ENCODE measurements around the gene CCDC51. TPM values are rescaled to one million over a fixed set of nuclear protein-coding genes. Genes with fewer than 3 reads are reported as not detected.

The CCDC51 gene
- total and polyA plus RNA-seq, 2 experiments from 2014 or later, result 18.6 to 31.4 TPM

GRCh38 chr3:48409291-48410201, 30.4 kb downstream of the CCDC51 start:
- TF ChIP-seq CTCF (IDR thresholded peaks at IDR 0.05; ENCODE audit: low read depth, low read length), result no peak
- peaks cover 14% of the 10 kb centered on the region for H3K36me3 ChIP-seq
- DNase-seq (ENCODE audit: low read depth in 1 of 2, low spot score in 1 of 2), result no peak
- H3K4me1 ChIP-seq (ENCODE audit: low read depth), result no peaks in the 10 kb centered on the region
- H3K9me3 ChIP-seq (ENCODE audit: low read depth), result no peaks in the 10 kb centered on the region
- H3K27me3 ChIP-seq, result no peaks in the 10 kb centered on the region
- no peak overlapping the region for H3K27ac ChIP-seq
- H3K4me3 ChIP-seq, result no peak overlapping the region

- Histone ChIP-seq H3K27me3 (no peaks in the 10 kb centered on the region), H3K27ac (no peak overlapping the region), H3K9me3 (ENCODE audit: low read depth) (no peaks in the 10 kb centered on the region), H3K36me3 (peaks cover 14% of the 10 kb centered on the region), H3K4me3 (no peak overlapping the region), H3K4me1 (ENCODE audit: low read depth) (no peaks in the 10 kb centered on the region)
- no peak for DNase-seq (ENCODE audit: low read depth in 1 of 2, low spot score in 1 of 2)
- TF ChIP-seq CTCF (IDR thresholded peaks at IDR 0.05; ENCODE audit: low read depth, low read length), result no peak
These were observed 31.1 kb downstream of the CCDC51 start for GRCh38 chr3:48408823-48409281.

GRCh38 chr3:48407542-48408099, 32.3 kb downstream of the CCDC51 start:
- no peaks in the 10 kb centered on the region for H3K9me3 ChIP-seq (ENCODE audit: low read depth)
- H3K36me3 ChIP-seq, result peaks cover 14% of the 10 kb centered on the region
- H3K27ac ChIP-seq, result no peak overlapping the region
- no peak overlapping the region for H3K4me3 ChIP-seq
- TF ChIP-seq CTCF (IDR thresholded peaks at IDR 0.05; ENCODE audit: low read depth, low read length), result no peak
- H3K4me1 ChIP-seq (ENCODE audit: low read depth), result no peaks in the 10 kb centered on the region
- H3K27me3 ChIP-seq, result no peaks in the 10 kb centered on the region
- no peak for DNase-seq (ENCODE audit: low read depth in 1 of 2, low spot score in 1 of 2)

- no peaks in the 10 kb centered on the region for H3K9me3 ChIP-seq (ENCODE audit: low read depth)
- H3K4me3 ChIP-seq, result no peak overlapping the region
- DNase-seq (ENCODE audit: low read depth in 1 of 2, low spot score in 1 of 2), result no peak
- no peak overlapping the region for H3K27ac ChIP-seq
- no peaks in the 10 kb centered on the region for H3K27me3 ChIP-seq
- H3K4me1 ChIP-seq (ENCODE audit: low read depth), result no peaks in the 10 kb centered on the region
- H3K36me3 ChIP-seq, result peaks cover 11% of the 10 kb centered on the region
- no peak for TF ChIP-seq CTCF (IDR thresholded peaks at IDR 0.05; ENCODE audit: low read depth, low read length)
These were observed 33.2 kb downstream of the CCDC51 start for GRCh38 chr3:48406443-48407431.

- Histone ChIP-seq H3K9me3 (ENCODE audit: low read depth) (no peaks in the 10 kb centered on the region), H3K27ac (no peak overlapping the region)
These were observed 33.9 kb downstream of the CCDC51 start for GRCh38 chr3:48405971-48406370.

More at GRCh38 chr3:48405971-48406370, 33.9 kb downstream of the CCDC51 start:
- Histone ChIP-seq H3K4me1 (ENCODE audit: low read depth) (no peaks in the 10 kb centered on the region), H3K4me3 (no peak overlapping the region), H3K27me3 (no peaks in the 10 kb centered on the region), H3K36me3 (peaks cover 8% of the 10 kb centered on the region)
- TF ChIP-seq CTCF (IDR thresholded peaks at IDR 0.05; ENCODE audit: low read depth, low read length), result no peak
- no peak for DNase-seq (ENCODE audit: low read depth in 1 of 2, low spot score in 1 of 2)
